DND-41 (cell line): ENCODE measurements around the gene BUD13.

ENCODE experiments used
- EZH2 ChIP-seq: IDR thresholded peaks from 3 replicates; pipeline ENCODE4 v1.6.1; 2012; ENCODE audit warnings: borderline replicate concordance, low read depth, mild to moderate bottlenecking, moderate library complexity, low read length, inconsistent platforms; ENCODE audit not compliant: severe bottlenecking
- TF ChIP-seq, protein P1 (sequence below): IDR thresholded peaks from 2 replicates; pipeline ENCODE4 v1.5.1; 2012; ENCODE audit warnings: borderline replicate concordance, low read length, moderate library complexity, mild to moderate bottlenecking; ENCODE audit not compliant: poor library complexity, severe bottlenecking; ENCODE audit errors: extremely low read depth

DNA sequence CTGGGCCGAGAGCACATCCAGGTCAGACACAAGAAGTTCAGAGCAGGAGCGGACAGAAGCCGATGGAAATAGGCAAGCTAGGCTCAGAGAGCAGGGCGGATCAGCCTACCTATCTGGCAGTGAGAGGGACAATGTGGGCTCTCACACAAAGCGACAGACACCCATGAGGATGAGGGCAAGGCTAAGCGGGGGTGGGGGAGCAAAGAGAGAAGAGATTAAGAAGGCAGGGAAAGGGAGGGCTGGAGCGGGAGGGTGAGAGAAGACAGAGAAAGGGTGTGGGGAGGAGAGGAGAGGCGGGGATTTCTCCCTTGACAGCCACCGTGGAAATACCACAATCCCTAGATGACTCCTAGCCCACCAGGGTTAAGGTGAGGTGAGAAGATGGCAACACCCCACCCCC is 57.9 kb downstream of the BUD13 start:
- TF ChIP-seq, protein P1, sequence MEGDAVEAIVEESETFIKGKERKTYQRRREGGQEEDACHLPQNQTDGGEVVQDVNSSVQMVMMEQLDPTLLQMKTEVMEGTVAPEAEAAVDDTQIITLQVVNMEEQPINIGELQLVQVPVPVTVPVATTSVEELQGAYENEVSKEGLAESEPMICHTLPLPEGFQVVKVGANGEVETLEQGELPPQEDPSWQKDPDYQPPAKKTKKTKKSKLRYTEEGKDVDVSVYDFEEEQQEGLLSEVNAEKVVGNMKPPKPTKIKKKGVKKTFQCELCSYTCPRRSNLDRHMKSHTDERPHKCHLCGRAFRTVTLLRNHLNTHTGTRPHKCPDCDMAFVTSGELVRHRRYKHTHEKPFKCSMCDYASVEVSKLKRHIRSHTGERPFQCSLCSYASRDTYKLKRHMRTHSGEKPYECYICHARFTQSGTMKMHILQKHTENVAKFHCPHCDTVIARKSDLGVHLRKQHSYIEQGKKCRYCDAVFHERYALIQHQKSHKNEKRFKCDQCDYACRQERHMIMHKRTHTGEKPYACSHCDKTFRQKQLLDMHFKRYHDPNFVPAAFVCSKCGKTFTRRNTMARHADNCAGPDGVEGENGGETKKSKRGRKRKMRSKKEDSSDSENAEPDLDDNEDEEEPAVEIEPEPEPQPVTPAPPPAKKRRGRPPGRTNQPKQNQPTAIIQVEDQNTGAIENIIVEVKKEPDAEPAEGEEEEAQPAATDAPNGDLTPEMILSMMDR: no peak
- no peak for TF ChIP-seq EZH2
